Right cardiac atrium (tissue), 5 donors: Measurements from ENCODE around the gene NT5E. TPM values are rescaled to one million over a fixed set of nuclear protein-coding genes. Genes with fewer than 3 reads are reported as not detected.
"Not testable (repeated sequence)": the region's sequence is repeated elsewhere in the genome, so short reads cannot be mapped to it uniquely, and the experiment has no call there.

ENCODE experiments used
- ATAC-seq, 2 donors: fragments of 200-7000 bp; cut with Tn5 transposase; one replicate each; pipeline versions ENCODE4 v1.8.0 to v1.9.1; 2020; ENCODE audit warnings: moderate library complexity in 2 of 2, mild to moderate bottlenecking in 1 of 2
- DNase-seq, 3 donors: peaks; one replicate each; pipeline ENCODE4 v3.0.0-alpha.2; 2020
- H3K27ac ChIP-seq: one replicate; pipeline ENCODE4 v1.5.1; 2013; ENCODE audit warnings: mild to moderate bottlenecking, low read length, control low read depth, moderate library complexity
- H3K27me3 ChIP-seq: one replicate; pipeline ENCODE4 v1.6.1; 2013; ENCODE audit not compliant: control insufficient read depth, insufficient read depth
- H3K4me1 ChIP-seq: one replicate; pipeline ENCODE4 v1.6.1; 2013; ENCODE audit warnings: low read length; ENCODE audit not compliant: control insufficient read depth, insufficient read depth
- H3K4me3 ChIP-seq: one replicate; pipeline ENCODE4 v1.5.1; 2013; ENCODE audit warnings: low read length, control low read depth
- H3K9me3 ChIP-seq: one replicate; pipeline ENCODE4 v1.6.1; 2013; ENCODE audit warnings: low read length; ENCODE audit not compliant: control insufficient read depth
- WGBS: extraction: QIAGEN DNeasy Blood & Tissue Kit; methylation state at CpG from one replicate; pipeline ENCODE4 v1.1.7; 2013; 5-methylcytosine and 5-hydroxymethylcytosine counted together
- intact Hi-C, 4 donors: fragments of 100-400 bp; cut with DNase I; formaldehyde crosslinking; loops; one replicate each; pipeline versions ENCODE4 v1.11.0 to v1.14.0; 2022 to 2023
- long read RNA-seq, 4 donors: library from polyadenylated mRNA; unstranded; transcript quantifications; one replicate each; pipeline ENCODE4 v2.0.0, GENCODE V29; 2020 to 2021
- polyA plus RNA-seq: library from polyadenylated mRNA; stranded (reverse); fragments of 200-250 nt; gene quantifications from one replicate; pipeline ENCODE4 v1.2.3, GENCODE V29; 2013
- total RNA-seq, 4 donors: library from RNA; stranded (reverse); fragmentation: NEBNext Ultra II Directional; extraction: Animal tissue kit (Norgen Biotek cat#: 25700); gene quantifications; one replicate each; pipeline ENCODE4 v1.2.1, GENCODE V29; 2021
- donor health status: healthy with polysubstance abuse.
- donor health status: DM: no; HTN: yes; CAD: no.
- donor health status: DM: no; HTN: no; CAD: no.
- donor health status: DM: no; HTN: yes; CAD: no; lungs with severe emphysema.
- donor health status: DM: yes; HTN: yes; CAD: no.

Gene NT5E
- total RNA-seq (10 to 100 TPM in 2 of 4 donors, 1 to 10 TPM in 2; 7.1 to 13.3 (median 9.8) TPM), polyA plus RNA-seq (3.6 TPM)
- long read RNA-seq, donor 1, transcript NT5E-201 (9 exons, 3,548 nt): major isoform, 7 of 12 reads
- long read RNA-seq, donor 1, partial matches to known transcripts: 0 of 12 reads
- long read RNA-seq, donor 1, other reads (novel, unspliced or antisense): 5 of 12 reads
- long read RNA-seq, donor 2, transcript NT5E-201 (9 exons, 3,548 nt): major isoform, 6 of 10 reads
- long read RNA-seq, donor 2, partial matches to known transcripts: 0 of 10 reads
- long read RNA-seq, donor 2, other reads (novel, unspliced or antisense): 3 of 10 reads
- long read RNA-seq, donor 3, transcript NT5E-201 (9 exons, 3,548 nt): major isoform, 37 of 52 reads
- long read RNA-seq, donor 3, partial matches to known transcripts: 2 of 52 reads
- long read RNA-seq, donor 3, other reads (novel, unspliced or antisense): 9 of 52 reads
- long read RNA-seq, donor 4, transcript NT5E-201 (9 exons, 3,548 nt): major isoform, 5 of 11 reads
- long read RNA-seq, donor 4, partial matches to known transcripts: 0 of 11 reads
- long read RNA-seq, donor 4, other reads (novel, unspliced or antisense): 4 of 11 reads

- peak; percentile 96 to 97 for ATAC-seq
- Histone ChIP-seq H3K27ac (peak within 1 kb of the TSS; percentile 53), H3K27me3 (no peaks in the 10 kb centered on the region), H3K9me3 (no peaks in the 10 kb centered on the region), H3K4me1 (peaks cover 2% of the 10 kb centered on the region), H3K4me3 (peak within 1 kb of the TSS; percentile 66)
- 1% methylated on average over 92 of the region's 92 CpGs for WGBS
- peak; percentile 88 to 93 (median 92) for DNase-seq
- intact Hi-C loops: no loop called here
Observed at GRCh38 chr6:85449818-85450759, at the start of gene NT5E. Gene NT5E, plus strand, starts transcription at chr6:85450083. Its CDS starts 57 bp downstream, at chr6:85450140.

DNA sequence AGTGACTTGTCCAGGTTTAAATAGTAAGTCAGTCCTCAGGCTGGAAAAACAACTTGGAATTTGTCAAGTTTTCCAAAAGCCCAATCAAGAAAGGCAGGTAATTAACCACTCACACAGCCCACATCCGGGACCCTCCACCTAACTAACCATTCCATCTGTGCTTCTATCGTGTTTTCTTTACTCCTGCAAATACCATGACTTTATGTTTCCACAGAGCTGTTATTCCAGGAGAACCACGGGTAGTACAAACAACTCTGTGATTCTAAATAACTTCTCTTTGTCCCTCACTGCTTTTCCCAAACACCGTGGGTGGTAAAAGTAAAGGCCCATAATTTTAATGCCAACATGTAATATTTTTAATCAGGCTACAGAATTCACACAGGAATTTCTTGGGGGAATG lies 49.6 kb upstream of the NT5E start:
- no peak for DNase-seq
- no peaks in the 10 kb centered on the region for H3K4me1 ChIP-seq
- no peaks in the 10 kb centered on the region for H3K9me3 ChIP-seq
- ATAC-seq: no peak
- H3K27ac ChIP-seq: no peak overlapping the region
- WGBS: 81% methylated on average over 4 of the region's 4 CpGs
- intact Hi-C loops: no loop called here
- H3K4me3 ChIP-seq: no peak overlapping the region
- H3K27me3 ChIP-seq: no peaks in the 10 kb centered on the region

GRCh38 chr6:85401186-85402021 lies 48.5 kb upstream of the NT5E start:
- no peaks in the 10 kb centered on the region for H3K27me3 ChIP-seq
- intact Hi-C loops: no loop called here
- no peak for ATAC-seq
- H3K4me1 ChIP-seq: no peaks in the 10 kb centered on the region
- no peak overlapping the region for H3K27ac ChIP-seq
- H3K4me3 ChIP-seq: no peak overlapping the region
- no peak for DNase-seq
- no peaks in the 10 kb centered on the region for H3K9me3 ChIP-seq
- WGBS: 74% methylated on average over 6 of the region's 6 CpGs

DNA sequence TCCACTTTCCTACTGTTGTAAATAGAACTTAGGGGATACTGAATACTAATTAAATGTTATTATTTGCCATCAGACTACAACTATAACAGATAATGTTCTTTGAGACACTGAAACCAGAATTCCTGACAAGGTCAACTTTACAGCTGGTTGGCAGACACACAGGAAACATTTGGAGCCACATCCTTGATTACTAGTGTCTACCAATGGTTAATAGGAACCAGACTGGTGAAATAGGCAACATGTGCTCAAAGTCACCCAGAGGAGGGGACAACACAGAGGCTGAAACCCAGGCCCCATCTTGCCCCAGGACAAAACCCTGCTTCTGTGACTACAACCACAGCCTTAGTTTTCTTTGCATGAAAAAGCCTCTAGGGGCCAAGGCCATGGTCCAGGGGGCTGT lies 47.8 kb upstream of the NT5E start:
- no peak overlapping the region for H3K27ac ChIP-seq
- no peak for ATAC-seq
- no peaks in the 10 kb centered on the region for H3K4me1 ChIP-seq
- H3K4me3 ChIP-seq: no peak overlapping the region
- DNase-seq: no peak
- intact Hi-C loops: no loop called here
- no peaks in the 10 kb centered on the region for H3K27me3 ChIP-seq
- no peaks in the 10 kb centered on the region for H3K9me3 ChIP-seq

GRCh38 chr6:85402922-85403321 lies 47.0 kb upstream of the NT5E start:
- no peak overlapping the region for H3K27ac ChIP-seq
- intact Hi-C loops: no loop called here
- WGBS: 74% methylated on average over 7 of the region's 7 CpGs
- no peaks in the 10 kb centered on the region for H3K4me1 ChIP-seq
- ATAC-seq (no peak), DNase-seq (no peak)
- H3K4me3 ChIP-seq: no peak overlapping the region
- no peaks in the 10 kb centered on the region for H3K9me3 ChIP-seq
- no peaks in the 10 kb centered on the region for H3K27me3 ChIP-seq

DNA sequence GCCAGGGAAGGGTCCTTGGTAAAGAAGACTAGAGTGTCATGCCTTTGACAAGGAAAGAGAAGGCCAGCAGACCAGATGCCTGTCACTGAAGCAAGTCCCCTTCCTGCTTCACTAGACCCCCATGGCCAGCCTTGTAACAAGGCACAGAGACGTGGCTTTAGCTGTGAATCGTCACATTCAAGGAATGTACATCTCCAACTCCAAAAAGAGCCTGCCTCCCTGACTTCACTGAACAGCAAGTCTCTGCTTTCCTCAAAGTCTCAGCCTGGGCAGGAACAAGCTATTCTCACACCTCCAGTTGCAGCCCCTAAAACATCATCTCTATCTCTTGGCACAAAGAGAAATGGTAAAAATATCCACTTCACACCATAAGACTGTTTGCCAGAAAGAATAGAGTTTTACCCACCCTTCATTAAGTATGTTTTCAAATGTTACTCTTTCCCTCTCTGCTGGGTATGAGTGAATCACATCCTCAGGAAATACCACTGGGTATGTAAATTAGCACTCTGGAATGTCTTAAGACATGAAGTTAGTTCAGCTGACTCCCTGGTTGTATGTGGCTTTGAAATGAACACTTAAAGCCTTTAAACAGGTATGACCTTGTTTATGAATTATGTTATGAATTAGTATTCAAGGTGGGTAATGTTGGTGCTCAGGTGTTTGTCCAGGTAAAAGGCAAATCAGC lies 46.4 kb upstream of the NT5E start:
- intact Hi-C loops: no loop called here
- no peak overlapping the region for H3K27ac ChIP-seq
- WGBS: 45% methylated on average over 2 of the region's 2 CpGs
- H3K27me3 ChIP-seq: no peaks in the 10 kb centered on the region
- DNase-seq (no peak), ATAC-seq (peak; percentile 73 to 90)
- no peaks in the 10 kb centered on the region for H3K4me1 ChIP-seq
- no peaks in the 10 kb centered on the region for H3K9me3 ChIP-seq
- no peak overlapping the region for H3K4me3 ChIP-seq

DNA sequence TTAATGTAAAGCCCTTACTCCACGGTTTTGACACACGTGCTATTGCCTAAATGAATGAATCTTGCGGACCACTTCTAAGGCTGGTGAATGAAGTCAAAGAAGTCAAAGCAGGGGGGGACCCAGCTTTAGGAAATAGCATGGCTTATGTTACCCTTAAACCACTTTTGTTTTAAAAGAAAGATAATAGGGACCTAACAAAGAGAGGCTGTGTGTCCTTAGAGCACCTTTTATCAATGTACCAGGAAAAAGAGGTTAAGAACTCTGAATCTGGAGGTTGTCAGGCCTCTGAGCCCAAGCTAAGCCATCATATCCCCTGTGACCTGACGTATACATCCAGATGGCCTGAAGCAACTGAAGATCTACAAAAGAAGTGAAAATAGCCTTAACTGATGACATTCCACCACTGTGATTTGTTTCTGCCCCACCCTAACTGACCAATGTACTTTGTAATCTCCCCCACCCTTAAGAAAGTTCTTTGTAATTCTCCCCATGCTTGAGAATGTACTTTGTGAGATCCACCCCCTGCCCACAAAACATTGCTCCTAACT lies 45.8 kb upstream of the NT5E start:
- peak in 1 of 2 donors; percentile 22 for ATAC-seq

GRCh38 chr6:85404564-85405174 lies 45.2 kb upstream of the NT5E start:
- ATAC-seq (peak; percentile 48 to 61), DNase-seq (peak in 2 of 3 donors; percentile 25 to 53)
- no peaks in the 10 kb centered on the region for H3K9me3 ChIP-seq
- no peaks in the 10 kb centered on the region for H3K27me3 ChIP-seq
- H3K27ac ChIP-seq: no peak overlapping the region
- intact Hi-C loops: no loop called here
- no peak overlapping the region for H3K4me3 ChIP-seq
- 62% methylated on average over 12 of the region's 12 CpGs for WGBS
- H3K4me1 ChIP-seq: no peaks in the 10 kb centered on the region

More for the DNA sequence above, 45.8 kb upstream of the NT5E start:
- H3K4me1 ChIP-seq, H3K9me3 ChIP-seq, DNase-seq, H3K27ac ChIP-seq, H3K27me3 ChIP-seq, H3K4me3 ChIP-seq, intact Hi-C loops: not testable (repeated sequence)
- WGBS: 77% methylated on average over 4 of the region's 4 CpGs

GRCh38 chr6:85405175-85405852 lies 44.6 kb upstream of the NT5E start:
- peak; percentile 61 to 64 for ATAC-seq
- no peak overlapping the region for H3K27ac ChIP-seq
- H3K4me3 ChIP-seq: no peak overlapping the region
- no peak for DNase-seq
- intact Hi-C loops: no loop called here
- no peaks in the 10 kb centered on the region for H3K9me3 ChIP-seq
- 46% methylated on average over 3 of the region's 3 CpGs for WGBS
- no peaks in the 10 kb centered on the region for H3K4me1 ChIP-seq
- H3K27me3 ChIP-seq: no peaks in the 10 kb centered on the region
